Right lobe of liver (tissue), 6 donors: Measurements from ENCODE around the gene MET. TPM values are rescaled to one million over a fixed set of nuclear protein-coding genes. Genes with fewer than 3 reads are reported as not detected.

Experiments
- ATAC-seq, 4 donors: fragments of 200-7000 bp; cut with Tn5 transposase; one replicate each; pipeline ENCODE4 v1.9.1; 2020; ENCODE audit warnings: mild to moderate bottlenecking in 4 of 4, moderate library complexity in 4 of 4
- DNase-seq, 3 donors: peaks; one replicate each; pipeline ENCODE4 v3.0.0-alpha.2; 2020
- H3K27ac ChIP-seq, 3 donors: fragments of 200-600 bp; one replicate each; pipeline ENCODE4 v1.8.0; 2022
- H3K27me3 ChIP-seq, 2 donors: fragments of 200-600 bp; one replicate each; pipeline ENCODE4 v1.8.0; 2022
- H3K36me3 ChIP-seq, 4 donors: fragments of 200-600 bp; sonication (generic) in 1 of 4; one replicate each; pipeline versions ENCODE4 v1.5.1 to v1.8.0; 2017 to 2022; ENCODE audit warnings: control low read depth in 1 of 4
- H3K4me1 ChIP-seq, 4 donors: fragments of 200-600 bp; sonication (generic) in 1 of 4; one replicate each; pipeline versions ENCODE4 v1.5.1 to v1.8.0; 2017 to 2022; ENCODE audit warnings: control low read depth in 1 of 4
- H3K4me3 ChIP-seq, 3 donors: fragments of 200-600 bp; one replicate each; pipeline ENCODE4 v1.8.0; 2022
- H3K9me3 ChIP-seq, 4 donors: fragments of 200-600 bp; sonication (generic) in 1 of 4; one replicate each; pipeline versions ENCODE4 v1.5.1 to v1.8.0; 2017 to 2022; ENCODE audit warnings: control low read depth in 1 of 4
- CTCF ChIP-seq, 4 donors: fragments of 200-600 bp in 3 of 4; fragments of 450-650 bp in 1 of 4; IDR thresholded peaks; one replicate each; pipeline versions ENCODE4 v1.5.1 to v1.8.0; 2016 to 2022; ENCODE audit warnings: antibody characterized with exemption in 4 of 4, mild to moderate bottlenecking in 2 of 4
- POLR2A ChIP-seq: fragments of 450-650 bp; IDR thresholded peaks from one replicate; pipeline ENCODE4 v1.6.1; 2017; ENCODE audit warnings: antibody characterized with exemption, mild to moderate bottlenecking
- WGBS: methylation state at CpG from one replicate; pipeline ENCODE4 v1.1.6; 2018; ENCODE audit warnings: low coverage, low lambda C conversion rate; ENCODE audit not compliant: insufficient coverage; ENCODE audit errors: missing lambda C conversion rate; 5-methylcytosine and 5-hydroxymethylcytosine counted together
- intact Hi-C, 2 donors: fragments of 100-400 bp; cut with DNase I; formaldehyde crosslinking; loops; one replicate each; pipeline versions ENCODE4 v1.11.2 to v1.14.1; 2022
- total RNA-seq, 6 experiments: library from RNA; depleted of rRNA in 2 of 6; stranded (reverse); fragments of >200 nt in 2 of 6; fragmentation: NEBNext Ultra II Directional in 3 of 6; extraction: Animal tissue kit (Norgen Biotek cat#: 25700) in 3 of 6; gene quantifications; one replicate each; pipeline versions ENCODE4 v1.1.0 to v1.2.4, GENCODE V29; 2016 to 2023
- donor health status: DM: no; HTN: yes; CAD: no.
- donor health status: DM: no; HTN: no; CAD: no.
- donor health status: DM: no; HTN: no; CAD: no.
- donor health status: DM: no; HTN: yes; CAD: no.
- donor health status: DM: no; HTN: yes; CAD: no.

MET gene
- total RNA-seq, 6 experiments from 2014 or later: 32.9 to 45.2 (median 37.2) TPM

- no peaks in the 10 kb centered on the region for H3K9me3 ChIP-seq
- DNase-seq: no peak
- intact Hi-C loops: loop anchor here (10.0 kb wide), 1 partner anchor 130 kb away; no protein-coding TSS in a partner anchor
- H3K27me3 ChIP-seq: no peaks in the 10 kb centered on the region
- TF ChIP-seq CTCF (IDR thresholded peaks at IDR 0.05) (no peak), POLR2A (no peak)
- no peaks in the 10 kb centered on the region for H3K36me3 ChIP-seq
- 60% methylated on average over 6 of the region's 7 CpGs for WGBS
- H3K27ac ChIP-seq: peak overlapping the region in 2 of 3 donors; percentile 41 to 44
- ATAC-seq: peak in 1 of 4 donors; percentile 17
- peaks cover 0 to 20% (median 7%) of the 10 kb centered on the region in 4 donors for H3K4me1 ChIP-seq
- H3K4me3 ChIP-seq: no peak overlapping the region
These were observed 2.6 kb downstream of the MET start for GRCh38 chr7:116674508-116675173.

GRCh38 chr7:116675812-116676355 is 3.9 kb downstream of the MET start:
- H3K27ac ChIP-seq: no peak overlapping the region
- DNase-seq (no peak), ATAC-seq (no peak)
- TF ChIP-seq CTCF (IDR thresholded peaks at IDR 0.05) (no peak), POLR2A (no peak)
- no peaks in the 10 kb centered on the region for H3K9me3 ChIP-seq
- no peaks in the 10 kb centered on the region for H3K27me3 ChIP-seq
- no peak overlapping the region for H3K4me3 ChIP-seq
- peaks cover 0 to 17% (median 6%) of the 10 kb centered on the region in 4 donors for H3K4me1 ChIP-seq
- intact Hi-C loops: loop anchor here (10.0 kb wide), 1 partner anchor 129 kb away; no protein-coding TSS in a partner anchor
- H3K36me3 ChIP-seq: no peaks in the 10 kb centered on the region
- WGBS: 63% methylated on average over 6 of the region's 6 CpGs

DNA sequence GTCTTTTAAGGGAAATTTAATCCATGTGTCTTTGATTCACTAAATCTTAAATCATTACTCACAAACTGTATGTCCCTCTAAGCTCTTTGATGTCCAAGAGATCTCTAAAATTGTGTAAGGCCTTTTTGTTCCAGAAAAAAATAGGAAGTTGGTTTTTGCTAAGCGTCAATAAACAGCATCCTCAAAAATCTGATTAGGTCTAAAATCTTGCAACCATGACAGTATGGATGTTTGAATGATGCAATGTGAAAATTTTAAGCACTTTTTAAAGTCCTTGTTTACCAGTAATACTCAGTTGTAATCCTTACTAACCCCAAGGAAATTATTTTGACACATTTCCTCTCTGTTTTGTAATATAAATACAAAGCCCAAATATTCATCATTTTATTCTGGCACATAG is 6.8 kb downstream of the MET start:
- TF ChIP-seq POLR2A: no peak
- TF ChIP-seq CTCF (IDR thresholded peaks at IDR 0.05): no peak
- H3K4me1 ChIP-seq: peaks cover 0 to 9% (median 4%) of the 10 kb centered on the region in 4 donors
- no peaks in the 10 kb centered on the region for H3K27me3 ChIP-seq
- WGBS: 61% methylated on average over 1 of the region's 1 CpG
- H3K4me3 ChIP-seq: no peak overlapping the region
- H3K36me3 ChIP-seq: no peaks in the 10 kb centered on the region
- intact Hi-C loops: loop anchor here (10.0 kb wide), 1 partner anchor 126 kb away; no protein-coding TSS in a partner anchor
- no peaks in the 10 kb centered on the region for H3K9me3 ChIP-seq
- no peak overlapping the region for H3K27ac ChIP-seq
- DNase-seq (no peak), ATAC-seq (no peak)

DNA sequence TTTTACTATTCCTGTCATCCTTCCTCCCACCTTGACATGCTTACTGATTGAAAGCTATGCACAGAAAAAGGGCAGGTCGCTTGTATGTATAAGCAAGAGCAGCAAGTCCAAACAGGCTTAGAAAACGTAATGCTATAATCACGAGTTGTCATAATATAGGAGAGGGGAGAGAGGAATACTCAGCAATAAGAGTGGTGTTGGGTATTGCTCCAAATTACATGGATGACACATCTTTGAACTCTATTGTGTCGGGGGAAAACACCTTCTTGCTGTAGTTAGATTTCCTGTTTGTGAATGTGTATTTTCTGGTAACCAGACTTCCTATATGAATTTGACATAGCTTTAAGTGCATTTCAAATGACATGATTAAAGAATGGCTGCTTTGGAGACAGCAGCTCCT is 7.5 kb downstream of the MET start:
- TF ChIP-seq CTCF (IDR thresholded peaks at IDR 0.05) (no peak), POLR2A (no peak)
- intact Hi-C loops: loop anchor here (10.0 kb wide), 1 partner anchor 125 kb away; no protein-coding TSS in a partner anchor
- no peak overlapping the region for H3K27ac ChIP-seq
- no peak for DNase-seq
- peaks cover 0 to 5% (median 1%) of the 10 kb centered on the region in 4 donors for H3K4me1 ChIP-seq
- WGBS: 67% methylated on average over 4 of the region's 4 CpGs
- no peaks in the 10 kb centered on the region for H3K27me3 ChIP-seq
- no peak overlapping the region for H3K4me3 ChIP-seq
- H3K9me3 ChIP-seq: no peaks in the 10 kb centered on the region
- no peaks in the 10 kb centered on the region for H3K36me3 ChIP-seq
- peak in 1 of 4 donors; percentile 21 for ATAC-seq
